Heart left ventricle (tissue), 16 donors: ENCODE results near the gene NRTN. TPM values are rescaled to one million over a fixed set of nuclear protein-coding genes. Genes with fewer than 3 reads are reported as not detected.

Source experiments
- ATAC-seq, 4 donors: fragments of 200-7000 bp; cut with Tn5 transposase; one replicate each; pipeline ENCODE4 v1.9.1; 2020 to 2022; ENCODE audit warnings: moderate library complexity in 4 of 4, mild to moderate bottlenecking in 3 of 4, moderate number of reproducible peaks in 1 of 4
- DNase-seq, 5 donors: peaks; one replicate each; pipeline ENCODE4 v3.0.0-alpha.2; 2020
- H3K27ac ChIP-seq, 12 donors: fragments of 200-600 bp; sonication (generic) in 4 of 12; one replicate each; pipeline versions ENCODE4 v1.5.0 to v1.8.0; 2016 to 2022; ENCODE audit warnings: mild to moderate bottlenecking in 2 of 12
- H3K27me3 ChIP-seq, 9 donors: fragments of 200-600 bp; sonication (generic) in 2 of 9; one replicate each; pipeline versions ENCODE4 v1.5.1 to v1.8.0; 2016 to 2022; ENCODE audit warnings: mild to moderate bottlenecking in 3 of 9
- H3K36me3 ChIP-seq, 9 donors: fragments of 200-600 bp; sonication (generic) in 2 of 9; one replicate each; pipeline versions ENCODE4 v1.5.0 to v1.8.0; 2018 to 2022; ENCODE audit warnings: mild to moderate bottlenecking in 2 of 9
- H3K4me1 ChIP-seq, 12 donors: fragments of 200-600 bp; sonication (generic) in 4 of 12; one replicate each; pipeline versions ENCODE4 v1.5.0 to v1.8.0; 2016 to 2022; ENCODE audit warnings: mild to moderate bottlenecking in 3 of 12
- H3K4me3 ChIP-seq, 12 donors: fragments of 200-600 bp; sonication (generic) in 4 of 12; one replicate each; pipeline versions ENCODE4 v1.5.0 to v1.8.0; 2017 to 2022; ENCODE audit warnings: mild to moderate bottlenecking in 9 of 12, moderate library complexity in 4 of 12
- H3K9me3 ChIP-seq, 12 donors: fragments of 200-600 bp; sonication (generic) in 4 of 12; one replicate each; pipeline versions ENCODE4 v1.5.0 to v1.8.0; 2016 to 2022; ENCODE audit warnings: mild to moderate bottlenecking in 1 of 12
- CTCF ChIP-seq, 12 donors: fragments of 200-600 bp; sonication (generic) in 4 of 12; IDR thresholded peaks; one replicate each; pipeline versions ENCODE4 v1.5.0 to v1.8.0; 2018 to 2022; ENCODE audit warnings: antibody characterized with exemption in 12 of 12, mild to moderate bottlenecking in 5 of 12
- POLR2A ChIP-seq, 2 donors: fragments of 450-650 bp; IDR thresholded peaks; one replicate each; pipeline ENCODE4 v1.6.1; 2017; ENCODE audit warnings: antibody characterized with exemption in 2 of 2, mild to moderate bottlenecking in 2 of 2, moderate library complexity in 2 of 2
- WGBS, 4 donors: extraction: QIAGEN DNeasy Blood & Tissue Kit in 2 of 4; methylation state at CpG; one replicate each; pipeline versions ENCODE4 v1.1.5 to v1.1.7; 2013 to 2018; 5-methylcytosine and 5-hydroxymethylcytosine counted together
- intact Hi-C, 10 donors: fragments of 100-400 bp; cut with DNase I; formaldehyde crosslinking; loops; one replicate each; pipeline versions ENCODE4 v1.11.1 to v1.14.2; 2022
- polyA plus RNA-seq, 2 donors: library from polyadenylated mRNA; stranded (reverse); fragments of 200-250 nt; gene quantifications; one replicate each; pipeline ENCODE4 v1.2.3, GENCODE V29; 2013
- total RNA-seq, 9 donors: library from RNA; depleted of rRNA in 2 of 9; stranded (reverse); fragments of >200 nt in 2 of 9; fragmentation: NEBNext Ultra II Directional in 3 of 9; extraction: Animal tissue kit (Norgen Biotek cat#: 25700) in 3 of 9; gene quantifications; one replicate each; pipeline versions ENCODE4 v1.1.0 to v1.2.4, GENCODE V29; 2016 to 2023
- donor health status: ischemic (EF 13 %, LVEDD 7.1; RV severe dilation, severe dysfunction).
- donor health status: healthy with polysubstance abuse.
- donor health status: DM: no; HTN: yes; CAD: no.
- donor health status: DM: no; HTN: no; CAD: no.
- donor health status: ischemic (EF 25% LVEDD 6.9; RV normal size, moderate dysfunction).
- donor health status: ischemic (EF 25% LVEDD 5.7; RV mildly dilated, moderate dysfunction).
- donor health status: healthy.
- donor health status: DM: yes; HTN: yes; CAD: no.
- donor health status: ischemic (EF 35%, LVEDD 5.7; RV mildly dilated, moderate dysfunction).
- donor health status: nonischemic (EF 11% LVEDD 7.7; RV severe dilation, severe dysfunction).
- donor health status: DM: yes; HTN: yes; CAD: no.
- donor health status: PGD.
- donor health status: ischemic (EF 29% LVEDD 5.4; RV normal size, mild dysfunction).
- donor health status: nonischemic (EF 23%, LVEDD 6.1; RV moderate dilation, normal function).

NRTN gene
- total and polyA plus RNA-seq, 11 donors = 8.0 to 54.2 (median 18.2) TPM

GRCh38 chr19:5799247-5800241 lies 5.3 kb upstream of the NRTN start:
- 37 to 44% (median 43%) methylated on average over 28 to 37 of the region's 37 CpGs for WGBS, 4 donors
- Histone ChIP-seq H3K36me3 (no peaks in the 10 kb centered on the region), H3K27me3 (peaks cover 6 to 47% (median 27%) of the 10 kb centered on the region in 9 donors), H3K4me1 (peaks cover 0 to 37% (median 10%) of the 10 kb centered on the region in 12 donors), H3K27ac (peak overlapping the region in 7 of 12 donors; percentile 22 to 76 (median 40)), H3K4me3 (no peak overlapping the region), H3K9me3 (no peaks in the 10 kb centered on the region)
- peak; percentile 23 to 77 (median 60) for ATAC-seq
- peak in 4 of 5 donors; percentile 61 to 76 (median 75) for DNase-seq
- intact Hi-C loops = loop anchor here (5.0 to 10.0 kb wide), 7 partner anchors 93 to 225 kb away; partner anchors contain the start of genes RANBP3 (in 2 of the 10), HSD11B1L (in 1 of the 10) and MICOS13 (in 1 of the 10)
- no peak for TF ChIP-seq CTCF (IDR thresholded peaks at IDR 0.05)
- TF ChIP-seq POLR2A (IDR thresholded peaks at IDR 0.05) = no peak

- no peak for DNase-seq
- 78 to 89% (median 81%) methylated on average over 12 to 17 of the region's 17 CpGs for WGBS, 4 donors
- peaks cover 0 to 42% (median 11%) of the 10 kb centered on the region in 12 donors for H3K4me1 ChIP-seq
- H3K9me3 ChIP-seq = no peaks in the 10 kb centered on the region
- H3K4me3 ChIP-seq = no peak overlapping the region
- H3K36me3 ChIP-seq = no peaks in the 10 kb centered on the region
- peaks cover 7 to 51% (median 30%) of the 10 kb centered on the region in 9 donors for H3K27me3 ChIP-seq
- ATAC-seq = no peak
- TF ChIP-seq POLR2A (IDR thresholded peaks at IDR 0.05) (no peak), CTCF (IDR thresholded peaks at IDR 0.05) (no peak)
- peak overlapping the region in 1 of 12 donors; percentile 56 for H3K27ac ChIP-seq
- intact Hi-C loops = loop anchor here (5.0 to 10.0 kb wide), 6 partner anchors 92 to 224 kb away; partner anchors contain the start of gene RANBP3 (in 2 of the 10)
Measured at GRCh38 chr19:5800361-5801270, 4.3 kb upstream of the NRTN start.

- intact Hi-C loops = loop anchor here (5.0 to 10.0 kb wide), 6 partner anchors 90 to 223 kb away; partner anchors contain the start of gene RANBP3 (in 2 of the 10)
- 15 to 27% (median 21%) methylated on average over 13 to 33 of the region's 33 CpGs for WGBS, 4 donors
- H3K27ac ChIP-seq = no peak overlapping the region
- DNase-seq (no peak), ATAC-seq (no peak)
- H3K4me3 ChIP-seq = no peak overlapping the region
- no peaks in the 10 kb centered on the region for H3K9me3 ChIP-seq
- H3K36me3 ChIP-seq = no peaks in the 10 kb centered on the region
- peaks cover 7 to 59% (median 30%) of the 10 kb centered on the region in 9 donors for H3K27me3 ChIP-seq
- TF ChIP-seq POLR2A (IDR thresholded peaks at IDR 0.05) = no peak
- peaks cover 0 to 46% (median 11%) of the 10 kb centered on the region in 12 donors for H3K4me1 ChIP-seq
Measured at GRCh38 chr19:5801796-5802619, 2.9 kb upstream of the NRTN start.
